HepG2 (cell line): Measurements from ENCODE around the gene PLD1. TPM values are rescaled to one million over a fixed set of nuclear protein-coding genes. Genes with fewer than 3 reads are reported as not detected.

Experiments
- CBX2 ChIP-seq, 2 experiments: fragments of 200-600 bp in 1 of 2; sonication (generic); formaldehyde crosslinking in 1 of 2; IDR thresholded peaks; 2 replicates each; pipeline versions ENCODE4 v1.7.0 to v1.8.1; 2018 to 2022; ENCODE audit warnings: low read depth in 2 of 2, low read length in 1 of 2, mild to moderate bottlenecking in 1 of 2, missing genetic modification reagents in 1 of 2
- EP300 ChIP-seq, 3 experiments: sonication (generic) in 1 of 3; formaldehyde crosslinking in 1 of 3; IDR thresholded peaks; 2 replicates each; pipeline versions ENCODE4 v1.5.1 to v1.6.1; 2011 to 2020; ENCODE audit warnings: low read depth in 2 of 3, low read length in 2 of 3, borderline replicate concordance in 1 of 3, improper control_type of control experiment in 1 of 3, mild to moderate bottlenecking in 1 of 3, missing genetic modification reagents in 1 of 3, moderate library complexity in 1 of 3
- IKZF1 ChIP-seq: fragments of 450-650 bp; IDR thresholded peaks from 2 replicates; pipeline ENCODE4 v1.7.1; 2016
- MAFG ChIP-seq: sonication (generic); formaldehyde crosslinking; IDR thresholded peaks from 2 replicates; pipeline ENCODE4 v1.5.1; 2020; ENCODE audit warnings: mild to moderate bottlenecking, missing genetic modification reagents
- NR2F1 ChIP-seq, 2 experiments: fragments of 450-650 bp in 1 of 2; formaldehyde crosslinking in 1 of 2; IDR thresholded peaks; 2 replicates each; pipeline versions ENCODE4 v1.5.0 to v1.6.1; 2016 to 2020; ENCODE audit warnings: mild to moderate bottlenecking in 1 of 2, missing compliant biosample characterization in 1 of 2, missing genetic modification reagents in 1 of 2, moderate library complexity in 1 of 2
- PHF20 ChIP-seq: sonication (generic); formaldehyde crosslinking; IDR thresholded peaks from 2 replicates; pipeline ENCODE4 v1.5.0; 2020; ENCODE audit warnings: mild to moderate bottlenecking, missing genetic modification reagents
- POGZ ChIP-seq: sonication (generic); formaldehyde crosslinking; IDR thresholded peaks from 2 replicates; pipeline ENCODE4 v1.4.0; 2020; ENCODE audit warnings: mild to moderate bottlenecking, missing genetic modification reagents
- SOX5 ChIP-seq: IDR thresholded peaks from 2 replicates; pipeline ENCODE4 v1.6.1; 2016; ENCODE audit warnings: borderline replicate concordance
- STAG1 ChIP-seq: sonication (generic); formaldehyde crosslinking; IDR thresholded peaks from 2 replicates; pipeline ENCODE4 v1.4.0; 2020; ENCODE audit warnings: missing genetic modification reagents
- TEAD2 ChIP-seq: sonication (generic); formaldehyde crosslinking; IDR thresholded peaks from 2 replicates; pipeline ENCODE4 v1.9.0; 2021; ENCODE audit warnings: missing genetic modification reagents
- U2AF2 ChIP-seq: fragments of 200-400 bp; formaldehyde crosslinking; IDR thresholded peaks from 2 replicates; pipeline ENCODE4 v1.6.1; 2017; ENCODE audit warnings: low read depth, mild to moderate bottlenecking, low read length
- YY1 ChIP-seq: IDR thresholded peaks from 2 replicates; pipeline ENCODE4 v1.6.1; 2011; ENCODE audit warnings: low read length, low read depth, moderate library complexity, mild to moderate bottlenecking; ENCODE audit not compliant: insufficient read depth, insufficient replicate concordance
- ZNF292 ChIP-seq: sonication (generic); formaldehyde crosslinking; IDR thresholded peaks from 2 replicates; pipeline ENCODE4 v1.8.1; 2022; ENCODE audit warnings: mild to moderate bottlenecking, low read depth, missing genetic modification reagents, borderline replicate concordance
- ZNF556 ChIP-seq: sonication (generic); formaldehyde crosslinking; IDR thresholded peaks from 2 replicates; pipeline ENCODE4 v1.4.0; 2020; ENCODE audit warnings: mild to moderate bottlenecking, missing genetic modification reagents, borderline replicate concordance
- ZNF614 ChIP-seq: IDR thresholded peaks from 2 replicates; pipeline ENCODE4 v1.6.1; 2018; ENCODE audit warnings: missing biosample characterization, missing genetic modification reagents, inconsistent platforms, borderline replicate concordance
- ZNF75D ChIP-seq: sonication (generic); formaldehyde crosslinking; IDR thresholded peaks from 2 replicates; pipeline ENCODE4 v1.8.1; 2023; ENCODE audit warnings: missing genetic modification reagents, mild to moderate bottlenecking, borderline replicate concordance
- ZNF776 ChIP-seq: sonication (generic); formaldehyde crosslinking; IDR thresholded peaks from 2 replicates; pipeline ENCODE4 v1.4.0; 2020; ENCODE audit warnings: mild to moderate bottlenecking, missing genetic modification reagents
- polyA plus RNA-seq, 8 experiments: library from polyadenylated mRNA; depleted of rRNA in 3 of 8; stranded (reverse) in 7 of 8; unstranded in 1 of 8; fragments of >200 nt; fragmentation: Illumina TruSeq in 4 of 8; extraction: Trizol in 4 of 8; gene quantifications; 2 replicates each; pipeline versions ENCODE4 v1.2.1 to v1.2.3, GENCODE V29; 2011 to 2016; ENCODE audit warnings: low read depth in 4 of 8, missing spikeins in 1 of 8, mixed read lengths in 1 of 8; ENCODE audit not compliant: insufficient read depth in 1 of 8
- total RNA-seq, 5 experiments: library from RNA; depleted of rRNA; stranded (reverse); fragments of >200 nt; fragmentation: Illumina TruSeq; extraction: Trizol; gene quantifications; 2 replicates each; pipeline ENCODE4 v1.2.3, GENCODE V29; 2016; ENCODE audit warnings: low read depth in 1 of 5
- TF ChIP-seq, protein P1 (sequence below): sonication (generic); formaldehyde crosslinking; IDR thresholded peaks from 2 replicates; pipeline ENCODE4 v1.4.0; 2020; ENCODE audit warnings: mild to moderate bottlenecking, missing genetic modification reagents
- TF ChIP-seq, protein P2 (sequence below): sonication (generic); formaldehyde crosslinking; IDR thresholded peaks from 2 replicates; pipeline ENCODE4 v1.4.0; 2020; ENCODE audit warnings: low read depth, mild to moderate bottlenecking, missing genetic modification reagents
- TF ChIP-seq, protein P3 (sequence below): sonication (generic); formaldehyde crosslinking; IDR thresholded peaks from 2 replicates; pipeline ENCODE4 v1.4.0; 2020; ENCODE audit warnings: missing genetic modification reagents
- TF ChIP-seq, protein P4 (sequence below): sonication (generic); formaldehyde crosslinking; IDR thresholded peaks from 2 replicates; pipeline ENCODE4 v1.4.0; 2020; ENCODE audit warnings: missing genetic modification reagents
- TF ChIP-seq, protein P5 (sequence below): IDR thresholded peaks from 2 replicates; pipeline ENCODE4 v1.6.1; 2016

The PLD1 gene
- total and polyA plus RNA-seq, 2 of the 13 experiments (the other 11 are each of a cell fraction or from before 2014, with no cell fraction given), result 27.1 to 59.4 TPM

DNA sequence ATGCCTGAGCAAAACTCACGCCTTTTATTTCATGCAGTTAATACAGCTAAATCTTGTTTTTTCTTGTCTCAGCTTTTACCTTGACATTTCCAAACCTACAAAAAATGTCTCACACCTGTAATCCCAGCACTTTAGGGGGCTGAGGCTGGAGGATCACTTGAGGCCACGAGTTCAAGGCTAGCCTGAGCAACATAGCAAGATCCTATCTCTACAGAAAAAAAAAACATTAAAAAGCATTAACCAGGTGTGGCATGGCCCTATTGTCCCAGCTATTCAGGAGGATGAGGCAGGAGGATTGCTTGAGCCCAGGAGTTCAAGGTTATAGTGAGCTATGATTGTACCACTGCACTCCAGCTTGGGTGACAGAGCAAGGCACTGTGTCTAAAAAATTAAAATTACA lies 29.0 kb upstream of the PLD1 start (continued):
- TF ChIP-seq, protein P1, sequence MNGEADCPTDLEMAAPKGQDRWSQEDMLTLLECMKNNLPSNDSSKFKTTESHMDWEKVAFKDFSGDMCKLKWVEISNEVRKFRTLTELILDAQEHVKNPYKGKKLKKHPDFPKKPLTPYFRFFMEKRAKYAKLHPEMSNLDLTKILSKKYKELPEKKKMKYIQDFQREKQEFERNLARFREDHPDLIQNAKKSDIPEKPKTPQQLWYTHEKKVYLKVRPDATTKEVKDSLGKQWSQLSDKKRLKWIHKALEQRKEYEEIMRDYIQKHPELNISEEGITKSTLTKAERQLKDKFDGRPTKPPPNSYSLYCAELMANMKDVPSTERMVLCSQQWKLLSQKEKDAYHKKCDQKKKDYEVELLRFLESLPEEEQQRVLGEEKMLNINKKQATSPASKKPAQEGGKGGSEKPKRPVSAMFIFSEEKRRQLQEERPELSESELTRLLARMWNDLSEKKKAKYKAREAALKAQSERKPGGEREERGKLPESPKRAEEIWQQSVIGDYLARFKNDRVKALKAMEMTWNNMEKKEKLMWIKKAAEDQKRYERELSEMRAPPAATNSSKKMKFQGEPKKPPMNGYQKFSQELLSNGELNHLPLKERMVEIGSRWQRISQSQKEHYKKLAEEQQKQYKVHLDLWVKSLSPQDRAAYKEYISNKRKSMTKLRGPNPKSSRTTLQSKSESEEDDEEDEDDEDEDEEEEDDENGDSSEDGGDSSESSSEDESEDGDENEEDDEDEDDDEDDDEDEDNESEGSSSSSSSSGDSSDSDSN, result no peak
- TF ChIP-seq MAFG (CRISPR knock-in tag) (no peak), EP300 (IDR thresholded peaks at IDR 0.05; ENCODE audit: low read depth in 2 of 2, low read length in 2 of 2) (peak in 1 of 2 experiments; percentile 25; a peak in 1 of 4 replicates), EP300 (CRISPR knock-in tag; IDR thresholded peaks at IDR 0.05; ENCODE audit: borderline replicate concordance) (no peak; the same call in 1 of the 2 replicates), YY1 (no peak), U2AF2 (no peak), ZNF614 (CRISPR knock-in tag) (no peak), ZNF556 (CRISPR knock-in tag) (no peak), POGZ (CRISPR knock-in tag) (0 out of 2 replicates have a peak, but pooled peaks have one; percentile 14), PHF20 (no peak), ZNF75D (no peak), SOX5 (peak; percentile 73; the same call in 1 of the 2 replicates), NR2F1 (CRISPR knock-in tag; IDR thresholded peaks at IDR 0.05) (no peak), STAG1 (CRISPR knock-in tag) (peak; percentile 7; the same call in 1 of the 2 replicates), CBX2 (IDR thresholded peaks at IDR 0.05; ENCODE audit: low read depth, low read length) (no peak), CBX2 (CRISPR knock-in tag; IDR thresholded peaks at IDR 0.05; ENCODE audit: low read depth) (no peak), ZNF776 (CRISPR knock-in tag) (no peak), IKZF1 (no peak), TEAD2 (no peak), ZNF292 (CRISPR knock-in tag) (no peak)
- TF ChIP-seq, protein P2, sequence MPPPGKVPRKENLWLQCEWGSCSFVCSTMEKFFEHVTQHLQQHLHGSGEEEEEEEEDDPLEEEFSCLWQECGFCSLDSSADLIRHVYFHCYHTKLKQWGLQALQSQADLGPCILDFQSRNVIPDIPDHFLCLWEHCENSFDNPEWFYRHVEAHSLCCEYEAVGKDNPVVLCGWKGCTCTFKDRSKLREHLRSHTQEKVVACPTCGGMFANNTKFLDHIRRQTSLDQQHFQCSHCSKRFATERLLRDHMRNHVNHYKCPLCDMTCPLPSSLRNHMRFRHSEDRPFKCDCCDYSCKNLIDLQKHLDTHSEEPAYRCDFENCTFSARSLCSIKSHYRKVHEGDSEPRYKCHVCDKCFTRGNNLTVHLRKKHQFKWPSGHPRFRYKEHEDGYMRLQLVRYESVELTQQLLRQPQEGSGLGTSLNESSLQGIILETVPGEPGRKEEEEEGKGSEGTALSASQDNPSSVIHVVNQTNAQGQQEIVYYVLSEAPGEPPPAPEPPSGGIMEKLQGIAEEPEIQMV, result no peak
- TF ChIP-seq, protein P3, sequence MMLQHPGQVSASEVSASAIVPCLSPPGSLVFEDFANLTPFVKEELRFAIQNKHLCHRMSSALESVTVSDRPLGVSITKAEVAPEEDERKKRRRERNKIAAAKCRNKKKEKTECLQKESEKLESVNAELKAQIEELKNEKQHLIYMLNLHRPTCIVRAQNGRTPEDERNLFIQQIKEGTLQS (CRISPR knock-in tag), result no peak
- TF ChIP-seq, protein P4, sequence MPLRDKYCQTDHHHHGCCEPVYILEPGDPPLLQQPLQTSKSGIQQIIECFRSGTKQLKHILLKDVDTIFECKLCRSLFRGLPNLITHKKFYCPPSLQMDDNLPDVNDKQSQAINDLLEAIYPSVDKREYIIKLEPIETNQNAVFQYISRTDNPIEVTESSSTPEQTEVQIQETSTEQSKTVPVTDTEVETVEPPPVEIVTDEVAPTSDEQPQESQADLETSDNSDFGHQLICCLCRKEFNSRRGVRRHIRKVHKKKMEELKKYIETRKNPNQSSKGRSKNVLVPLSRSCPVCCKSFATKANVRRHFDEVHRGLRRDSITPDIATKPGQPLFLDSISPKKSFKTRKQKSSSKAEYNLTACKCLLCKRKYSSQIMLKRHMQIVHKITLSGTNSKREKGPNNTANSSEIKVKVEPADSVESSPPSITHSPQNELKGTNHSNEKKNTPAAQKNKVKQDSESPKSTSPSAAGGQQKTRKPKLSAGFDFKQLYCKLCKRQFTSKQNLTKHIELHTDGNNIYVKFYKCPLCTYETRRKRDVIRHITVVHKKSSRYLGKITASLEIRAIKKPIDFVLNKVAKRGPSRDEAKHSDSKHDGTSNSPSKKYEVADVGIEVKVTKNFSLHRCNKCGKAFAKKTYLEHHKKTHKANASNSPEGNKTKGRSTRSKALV (CRISPR knock-in tag), result no peak
- TF ChIP-seq, protein P5, sequence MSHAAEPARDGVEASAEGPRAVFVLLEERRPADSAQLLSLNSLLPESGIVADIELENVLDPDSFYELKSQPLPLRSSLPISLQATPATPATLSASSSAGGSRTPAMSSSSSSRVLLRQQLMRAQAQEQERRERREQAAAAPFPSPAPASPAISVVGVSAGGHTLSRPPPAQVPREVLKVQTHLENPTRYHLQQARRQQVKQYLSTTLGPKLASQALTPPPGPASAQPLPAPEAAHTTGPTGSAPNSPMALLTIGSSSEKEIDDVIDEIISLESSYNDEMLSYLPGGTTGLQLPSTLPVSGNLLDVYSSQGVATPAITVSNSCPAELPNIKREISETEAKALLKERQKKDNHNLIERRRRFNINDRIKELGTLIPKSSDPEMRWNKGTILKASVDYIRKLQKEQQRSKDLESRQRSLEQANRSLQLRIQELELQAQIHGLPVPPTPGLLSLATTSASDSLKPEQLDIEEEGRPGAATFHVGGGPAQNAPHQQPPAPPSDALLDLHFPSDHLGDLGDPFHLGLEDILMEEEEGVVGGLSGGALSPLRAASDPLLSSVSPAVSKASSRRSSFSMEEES (CRISPR knock-in tag), result 0 out of 2 replicates have a peak, but pooled peaks have one; percentile 19
